ENCODE results near the gene HAUS7. TPM values are rescaled to one million over a fixed set of nuclear protein-coding genes. Genes with fewer than 3 reads are reported as not detected.
A peak's percentile ranks its signal among the peaks of the same experiment; 100 is the strongest.

Gene HAUS7
- total RNA-seq, 1 donor from 2014 or later: 32.5 TPM

- Mint-ChIP-seq H3K4me3 (peak overlapping the region; percentile 49), H3K36me3 (no peaks in the 10 kb centered on the region), H3K9me3 (no peaks in the 10 kb centered on the region), H3K27ac (no peak overlapping the region), H3K27me3 (peaks cover 21% of the 10 kb centered on the region), H3K4me1 (ENCODE audit: unreplicated experiment) (no peaks in the 10 kb centered on the region)
- TF ChIP-seq, protein P1, sequence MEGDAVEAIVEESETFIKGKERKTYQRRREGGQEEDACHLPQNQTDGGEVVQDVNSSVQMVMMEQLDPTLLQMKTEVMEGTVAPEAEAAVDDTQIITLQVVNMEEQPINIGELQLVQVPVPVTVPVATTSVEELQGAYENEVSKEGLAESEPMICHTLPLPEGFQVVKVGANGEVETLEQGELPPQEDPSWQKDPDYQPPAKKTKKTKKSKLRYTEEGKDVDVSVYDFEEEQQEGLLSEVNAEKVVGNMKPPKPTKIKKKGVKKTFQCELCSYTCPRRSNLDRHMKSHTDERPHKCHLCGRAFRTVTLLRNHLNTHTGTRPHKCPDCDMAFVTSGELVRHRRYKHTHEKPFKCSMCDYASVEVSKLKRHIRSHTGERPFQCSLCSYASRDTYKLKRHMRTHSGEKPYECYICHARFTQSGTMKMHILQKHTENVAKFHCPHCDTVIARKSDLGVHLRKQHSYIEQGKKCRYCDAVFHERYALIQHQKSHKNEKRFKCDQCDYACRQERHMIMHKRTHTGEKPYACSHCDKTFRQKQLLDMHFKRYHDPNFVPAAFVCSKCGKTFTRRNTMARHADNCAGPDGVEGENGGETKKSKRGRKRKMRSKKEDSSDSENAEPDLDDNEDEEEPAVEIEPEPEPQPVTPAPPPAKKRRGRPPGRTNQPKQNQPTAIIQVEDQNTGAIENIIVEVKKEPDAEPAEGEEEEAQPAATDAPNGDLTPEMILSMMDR (conservative IDR thresholded peaks at IDR 0.05): no peak
- no peak for DNase-seq (ENCODE audit: extremely low spot score, unreplicated experiment)
Measured at GRCh38 chrX:153410888-153411254, 59.5 kb downstream of the HAUS7 start.

- H3K4me1 Mint-ChIP-seq (ENCODE audit: unreplicated experiment): no peaks in the 10 kb centered on the region
- peaks cover 20% of the 10 kb centered on the region for H3K27me3 Mint-ChIP-seq
- no peak for DNase-seq (ENCODE audit: extremely low spot score, unreplicated experiment)
- TF ChIP-seq, protein P1 (conservative IDR thresholded peaks at IDR 0.05): no peak
- no peak overlapping the region for H3K4me3 Mint-ChIP-seq
- no peaks in the 10 kb centered on the region for H3K9me3 Mint-ChIP-seq
- no peaks in the 10 kb centered on the region for H3K36me3 Mint-ChIP-seq
- H3K27ac Mint-ChIP-seq: no peak overlapping the region
Measured at GRCh38 chrX:153410373-153410772, 60.0 kb downstream of the HAUS7 start.

DNA sequence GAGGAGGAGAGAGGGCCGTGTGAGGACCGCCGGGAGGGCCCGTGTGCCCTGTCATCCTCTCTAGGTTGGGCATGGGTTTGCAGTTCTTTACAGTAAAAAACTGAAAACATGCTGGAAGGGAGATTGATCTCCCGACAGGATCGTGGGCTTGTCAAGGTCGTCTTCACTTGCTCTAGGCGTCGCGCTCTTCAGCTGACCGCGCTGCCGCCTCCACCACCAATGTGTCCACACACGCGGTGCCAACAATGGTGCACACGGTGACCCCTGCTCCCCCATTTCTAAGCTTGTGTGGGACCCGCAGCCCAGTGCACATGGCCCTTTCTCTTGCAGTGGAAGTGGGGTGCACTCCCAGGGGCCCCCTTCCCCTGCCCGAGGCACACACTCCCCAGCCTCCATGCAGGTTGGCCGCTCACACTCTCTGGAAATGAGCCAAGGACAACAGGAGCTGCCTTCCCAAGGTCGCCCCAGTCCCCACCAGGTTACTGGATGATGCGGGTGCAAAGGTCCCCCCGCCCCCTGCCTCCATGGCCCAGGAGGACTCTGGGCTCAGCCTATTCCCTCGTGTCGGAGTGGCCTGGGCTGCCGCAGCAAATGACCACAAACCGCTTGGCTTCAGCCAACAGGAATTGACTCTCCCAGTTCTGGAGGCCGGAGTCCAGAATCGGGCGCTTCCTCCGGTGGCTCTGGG lies 60.8 kb downstream of the HAUS7 start:
- TF ChIP-seq, protein P1 (conservative IDR thresholded peaks at IDR 0.05): no peak
- Mint-ChIP-seq H3K27me3 (peaks cover 23% of the 10 kb centered on the region), H3K4me1 (ENCODE audit: unreplicated experiment) (no peaks in the 10 kb centered on the region), H3K36me3 (no peaks in the 10 kb centered on the region), H3K9me3 (no peaks in the 10 kb centered on the region), H3K4me3 (no peak overlapping the region), H3K27ac (no peak overlapping the region)
- no peak for DNase-seq (ENCODE audit: extremely low spot score, unreplicated experiment)

DNA sequence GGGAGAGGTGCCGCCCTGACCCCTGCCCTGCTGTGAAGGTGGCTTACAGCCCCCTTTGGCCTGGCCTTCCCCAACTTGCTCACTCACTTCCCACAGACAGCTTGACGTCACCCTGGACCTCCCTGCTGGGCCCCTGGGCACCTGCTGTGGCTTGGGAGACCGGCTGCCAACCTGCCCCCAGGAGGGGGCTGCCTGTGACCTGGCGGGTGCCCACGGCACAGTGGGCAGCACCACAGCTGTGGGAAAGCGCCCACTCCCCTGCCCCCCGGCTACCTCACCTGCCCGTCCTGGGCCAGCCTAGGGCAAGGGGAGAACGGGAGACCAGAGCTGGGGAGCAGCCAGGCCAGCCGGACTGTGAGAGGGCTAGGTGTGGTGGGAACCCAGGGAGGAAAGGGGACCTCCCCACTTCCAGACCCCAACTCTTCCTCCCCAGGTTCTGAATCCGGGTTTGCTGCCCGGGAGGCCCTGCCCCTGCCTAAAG lies 61.5 kb downstream of the HAUS7 start:
- Mint-ChIP-seq H3K4me3 (no peak overlapping the region), H3K9me3 (no peaks in the 10 kb centered on the region), H3K36me3 (no peaks in the 10 kb centered on the region), H3K27ac (no peak overlapping the region), H3K27me3 (peaks cover 26% of the 10 kb centered on the region), H3K4me1 (ENCODE audit: unreplicated experiment) (no peaks in the 10 kb centered on the region)
- TF ChIP-seq, protein P1 (conservative IDR thresholded peaks at IDR 0.05): no peak
- DNase-seq (ENCODE audit: extremely low spot score, unreplicated experiment): no peak

DNA sequence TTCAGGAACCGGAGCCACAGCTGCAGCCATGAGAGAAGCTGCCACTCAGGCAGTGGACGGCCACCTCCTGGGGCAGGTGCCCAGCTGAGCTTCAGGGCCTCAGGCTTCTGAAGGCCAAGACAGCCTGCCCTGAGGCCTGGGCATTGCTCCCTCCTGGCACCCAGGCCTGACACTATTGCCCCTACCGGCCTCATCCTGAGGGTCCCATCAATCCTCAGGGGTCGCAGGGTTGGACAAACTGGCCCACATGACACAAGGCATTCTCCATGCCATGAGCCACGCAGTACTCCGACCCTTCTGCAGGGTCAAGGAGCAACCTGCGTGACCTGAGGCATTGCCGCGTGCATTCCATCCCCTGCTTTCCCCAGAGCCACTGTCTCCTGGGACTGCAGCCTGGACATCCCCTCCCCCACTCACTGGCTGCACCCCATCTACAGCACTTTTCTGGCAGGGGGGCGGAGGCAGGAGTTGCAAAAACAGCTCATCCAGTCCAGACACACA lies 62.1 kb downstream of the HAUS7 start:
- no peak for DNase-seq (ENCODE audit: extremely low spot score, unreplicated experiment)
- H3K4me3 Mint-ChIP-seq: no peak overlapping the region

More for the DNA sequence above, 62.1 kb downstream of the HAUS7 start:
- H3K36me3 Mint-ChIP-seq: no peaks in the 10 kb centered on the region
- H3K9me3 Mint-ChIP-seq: peaks cover under 1% of the 10 kb centered on the region
- H3K27me3 Mint-ChIP-seq: peaks cover 26% of the 10 kb centered on the region
- H3K4me1 Mint-ChIP-seq (ENCODE audit: unreplicated experiment): no peaks in the 10 kb centered on the region
- TF ChIP-seq, protein P1 (conservative IDR thresholded peaks at IDR 0.05): no peak
- H3K27ac Mint-ChIP-seq: no peak overlapping the region

All from type B pancreatic cell (in vitro differentiated cells).